Adrenal gland (tissue), 5 donors: ENCODE data around the gene ITIH3.

ENCODE experiments used
- POLR2A ChIP-seq, 2 donors: fragments of 450-650 bp; IDR thresholded peaks; one replicate each; pipeline ENCODE4 v1.6.1; 2017; ENCODE audit warnings: antibody characterized with exemption in 2 of 2, mild to moderate bottlenecking in 2 of 2, moderate library complexity in 1 of 2
- TF ChIP-seq, protein P1 (sequence below), 6 experiments: fragments of 450-650 bp in 4 of 6; fragments of 200-600 bp in 2 of 6; sonication (generic) in 1 of 6; IDR thresholded peaks; 1 replicate in 5 of 6; 2 replicates in 1 of 6; pipeline versions ENCODE4 v1.5.1 to v1.8.0; 2016 to 2021; ENCODE audit warnings: antibody characterized with exemption in 6 of 6, mild to moderate bottlenecking in 2 of 6, moderate library complexity in 1 of 6
- donor health status: DM: no; HTN: no; CAD: no.

DNA sequence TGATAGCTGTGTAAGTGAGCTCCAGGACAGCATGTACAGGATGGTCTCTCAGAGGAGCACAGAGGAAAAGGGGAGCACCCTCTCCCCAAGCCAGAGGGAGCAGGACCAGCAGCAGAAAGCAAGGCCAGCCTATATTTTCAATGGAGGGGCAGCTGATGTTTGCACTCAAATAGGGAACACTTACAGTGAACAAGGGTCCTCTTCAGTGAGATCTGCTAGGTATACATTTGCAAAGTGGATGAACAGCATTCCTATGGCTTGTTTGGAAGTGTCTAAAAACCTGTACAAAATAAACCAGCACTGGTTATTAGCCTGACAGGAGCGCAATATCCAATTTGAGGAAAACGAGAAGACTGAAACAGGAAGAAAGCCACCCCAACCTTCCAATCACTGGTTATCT, 57.8 kb downstream of the ITIH3 start:
- TF ChIP-seq POLR2A (IDR thresholded peaks at IDR 0.05) = no peak
- TF ChIP-seq, protein P1, sequence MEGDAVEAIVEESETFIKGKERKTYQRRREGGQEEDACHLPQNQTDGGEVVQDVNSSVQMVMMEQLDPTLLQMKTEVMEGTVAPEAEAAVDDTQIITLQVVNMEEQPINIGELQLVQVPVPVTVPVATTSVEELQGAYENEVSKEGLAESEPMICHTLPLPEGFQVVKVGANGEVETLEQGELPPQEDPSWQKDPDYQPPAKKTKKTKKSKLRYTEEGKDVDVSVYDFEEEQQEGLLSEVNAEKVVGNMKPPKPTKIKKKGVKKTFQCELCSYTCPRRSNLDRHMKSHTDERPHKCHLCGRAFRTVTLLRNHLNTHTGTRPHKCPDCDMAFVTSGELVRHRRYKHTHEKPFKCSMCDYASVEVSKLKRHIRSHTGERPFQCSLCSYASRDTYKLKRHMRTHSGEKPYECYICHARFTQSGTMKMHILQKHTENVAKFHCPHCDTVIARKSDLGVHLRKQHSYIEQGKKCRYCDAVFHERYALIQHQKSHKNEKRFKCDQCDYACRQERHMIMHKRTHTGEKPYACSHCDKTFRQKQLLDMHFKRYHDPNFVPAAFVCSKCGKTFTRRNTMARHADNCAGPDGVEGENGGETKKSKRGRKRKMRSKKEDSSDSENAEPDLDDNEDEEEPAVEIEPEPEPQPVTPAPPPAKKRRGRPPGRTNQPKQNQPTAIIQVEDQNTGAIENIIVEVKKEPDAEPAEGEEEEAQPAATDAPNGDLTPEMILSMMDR (IDR thresholded peaks at IDR 0.05) = no peak
